K562 (cell line): ENCODE results near the gene PARD6A. TPM values are rescaled to one million over a fixed set of nuclear protein-coding genes. Genes with fewer than 3 reads are reported as not detected.
A peak's percentile ranks its signal among the peaks of the same experiment; 100 is the strongest.

Source experiments
- ETV6 ChIP-seq, 3 experiments: fragments of 150-350 bp in 1 of 3; sonication (generic) in 1 of 3; formaldehyde crosslinking in 1 of 3; IDR thresholded peaks; 2 replicates each; pipeline versions ENCODE4 v1.6.1 to v1.8.0; 2014 to 2022; ENCODE audit warnings: borderline replicate concordance in 2 of 3, low read depth in 2 of 3, antibody characterized with exemption in 1 of 3, low read length in 1 of 3, mild to moderate bottlenecking in 1 of 3, missing genetic modification reagents in 1 of 3
- MYBL2 ChIP-seq, 2 experiments: fragments of 450-650 bp in 1 of 2; sonication (generic) in 1 of 2; formaldehyde crosslinking in 1 of 2; IDR thresholded peaks; 2 replicates each; pipeline versions ENCODE4 v1.6.1 to v1.8.1; 2017 to 2022; ENCODE audit warnings: borderline replicate concordance in 1 of 2, inconsistent platforms in 1 of 2, low read depth in 1 of 2, mild to moderate bottlenecking in 1 of 2, missing genetic modification reagents in 1 of 2, moderate library complexity in 1 of 2
- NFIX ChIP-seq: fragments of 250-450 bp; sonication (Bioruptor Pico); IDR thresholded peaks from 2 replicates; pipeline ENCODE4 v1.4.0; 2020; ENCODE audit warnings: low read depth, mild to moderate bottlenecking, moderate library complexity
- PATZ1 ChIP-seq: fragments of 250-450 bp; sonication (Bioruptor Pico); IDR thresholded peaks from 2 replicates; pipeline ENCODE4 v1.5.0; 2020; ENCODE audit warnings: mild to moderate bottlenecking, borderline replicate concordance
- POLR3A ChIP-seq: IDR thresholded peaks from 2 replicates; pipeline ENCODE4 v1.6.1; 2011; ENCODE audit warnings: borderline replicate concordance, mild to moderate bottlenecking, moderate library complexity; ENCODE audit not compliant: insufficient read length, insufficient read depth; ENCODE audit errors: extremely low read depth
- RCOR1 ChIP-seq, 2 experiments: IDR thresholded peaks; 2 replicates each; pipeline ENCODE4 v1.6.1; 2012; ENCODE audit warnings: low read depth in 2 of 2, low read length in 2 of 2, borderline replicate concordance in 1 of 2, improper control_type of control experiment in 1 of 2
- RHOXF2B ChIP-seq: fragments of 250-450 bp; sonication (Bioruptor Pico); conservative IDR thresholded peaks from 2 replicates; pipeline ENCODE4 v1.5.1; 2021
- SIX5 ChIP-seq, 2 experiments: IDR thresholded peaks; 2 replicates each; pipeline ENCODE4 v1.6.1; 2011; ENCODE audit warnings: low read length in 2 of 2, borderline replicate concordance in 1 of 2, low read depth in 1 of 2, mild to moderate bottlenecking in 1 of 2, moderate library complexity in 1 of 2; ENCODE audit not compliant: insufficient read depth in 1 of 2
- ZBTB11 ChIP-seq, 3 experiments: fragments of 200-800 bp in 1 of 3; fragments of 250-450 bp in 1 of 3; fragments of 450-650 bp in 1 of 3; sonication (Bioruptor Pico) in 1 of 3; sonication (Bioruptor generic) in 1 of 3; formaldehyde crosslinking in 1 of 3; IDR thresholded peaks; 2 replicates each; pipeline versions ENCODE4 v1.6.1 to v1.8.0; 2016 to 2022; ENCODE audit warnings: mild to moderate bottlenecking in 2 of 3, missing genetic modification characterization in 2 of 3, missing compliant biosample characterization in 1 of 3, moderate library complexity in 1 of 3
- ZNF184 ChIP-seq: sonication (generic); formaldehyde crosslinking; IDR thresholded peaks from 2 replicates; pipeline ENCODE4 v1.5.0; 2020; ENCODE audit warnings: missing genetic modification reagents
- polyA plus RNA-seq, 8 experiments: library from polyadenylated mRNA; depleted of rRNA in 4 of 8; stranded (reverse) in 5 of 8; unstranded in 3 of 8; fragments of >200 nt; fragmentation: Nextera tagmentation in 2 of 8; fragmentation: Illumina TruSeq in 1 of 8; extraction: Ambion mirVana in 2 of 8; extraction: Trizol in 1 of 8; gene quantifications; 2 replicates each; pipeline versions ENCODE4 v1.2.1 to v1.2.3, GENCODE V29; 2011 to 2014; ENCODE audit warnings: inconsistent platforms in 1 of 8, missing spikeins in 1 of 8
- total RNA-seq, 7 experiments: library from RNA; depleted of rRNA in 6 of 7; stranded (reverse); fragments of >200 nt in 6 of 7; fragmentation: Illumina TruSeq in 2 of 7; extraction: Trizol in 2 of 7; gene quantifications; 2 replicates each; pipeline versions ENCODE4 v1.2.1 to v1.2.3, GENCODE V29; 2011 to 2021; ENCODE audit warnings: low replicate concordance in 1 of 7
- TF ChIP-seq, protein P1 (sequence below): fragments of 450-650 bp; IDR thresholded peaks from 2 replicates; pipeline ENCODE4 v1.7.0; 2016; ENCODE audit warnings: borderline replicate concordance
- TF ChIP-seq, protein P2 (sequence below): fragments of 250-450 bp; sonication (Bioruptor Pico); IDR thresholded peaks from 2 replicates; pipeline ENCODE4 v1.5.0; 2021
- TF ChIP-seq, protein P3 (sequence below): fragments of 450-650 bp; IDR thresholded peaks from 2 replicates; pipeline ENCODE4 v1.6.1; 2016; ENCODE audit warnings: mild to moderate bottlenecking

PARD6A gene
- total and polyA plus RNA-seq, 9 of the 15 experiments (the other 6 are each of a cell fraction or from before 2014, with no cell fraction given): 0.04 to 2.0 (median 0.44) TPM

- TF ChIP-seq PATZ1 (CRISPR knock-in tag): no peak
- TF ChIP-seq ETV6 (IDR thresholded peaks at IDR 0.05; ENCODE audit: borderline replicate concordance in 1 of 2, low read depth in 2 of 2, low read length in 1 of 2): no peak
- no peak for TF ChIP-seq ETV6 (CRISPR knock-in tag; IDR thresholded peaks at IDR 0.05; ENCODE audit: borderline replicate concordance)
- no peak for TF ChIP-seq SIX5 (IDR thresholded peaks at IDR 0.05; ENCODE audit: borderline replicate concordance in 1 of 2, insufficient read depth in 1 of 2, low read depth in 1 of 2, low read length in 2 of 2)
- TF ChIP-seq, protein P1, sequence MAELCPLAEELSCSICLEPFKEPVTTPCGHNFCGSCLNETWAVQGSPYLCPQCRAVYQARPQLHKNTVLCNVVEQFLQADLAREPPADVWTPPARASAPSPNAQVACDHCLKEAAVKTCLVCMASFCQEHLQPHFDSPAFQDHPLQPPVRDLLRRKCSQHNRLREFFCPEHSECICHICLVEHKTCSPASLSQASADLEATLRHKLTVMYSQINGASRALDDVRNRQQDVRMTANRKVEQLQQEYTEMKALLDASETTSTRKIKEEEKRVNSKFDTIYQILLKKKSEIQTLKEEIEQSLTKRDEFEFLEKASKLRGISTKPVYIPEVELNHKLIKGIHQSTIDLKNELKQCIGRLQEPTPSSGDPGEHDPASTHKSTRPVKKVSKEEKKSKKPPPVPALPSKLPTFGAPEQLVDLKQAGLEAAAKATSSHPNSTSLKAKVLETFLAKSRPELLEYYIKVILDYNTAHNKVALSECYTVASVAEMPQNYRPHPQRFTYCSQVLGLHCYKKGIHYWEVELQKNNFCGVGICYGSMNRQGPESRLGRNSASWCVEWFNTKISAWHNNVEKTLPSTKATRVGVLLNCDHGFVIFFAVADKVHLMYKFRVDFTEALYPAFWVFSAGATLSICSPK: no peak
- no peak for TF ChIP-seq NFIX (CRISPR knock-in tag)
- TF ChIP-seq ZBTB11 (CRISPR knock-in tag; IDR thresholded peaks at IDR 0.05): peak in 1 of 3 experiments; percentile 51; a peak in 1 of 6 replicates
- no peak for TF ChIP-seq ZNF184 (CRISPR knock-in tag)
- TF ChIP-seq RHOXF2B: no peak
- no peak for TF ChIP-seq MYBL2 (IDR thresholded peaks at IDR 0.05; ENCODE audit: low read depth)
- TF ChIP-seq MYBL2 (CRISPR knock-in tag; IDR thresholded peaks at IDR 0.05; ENCODE audit: borderline replicate concordance): no peak
- TF ChIP-seq, protein P2, sequence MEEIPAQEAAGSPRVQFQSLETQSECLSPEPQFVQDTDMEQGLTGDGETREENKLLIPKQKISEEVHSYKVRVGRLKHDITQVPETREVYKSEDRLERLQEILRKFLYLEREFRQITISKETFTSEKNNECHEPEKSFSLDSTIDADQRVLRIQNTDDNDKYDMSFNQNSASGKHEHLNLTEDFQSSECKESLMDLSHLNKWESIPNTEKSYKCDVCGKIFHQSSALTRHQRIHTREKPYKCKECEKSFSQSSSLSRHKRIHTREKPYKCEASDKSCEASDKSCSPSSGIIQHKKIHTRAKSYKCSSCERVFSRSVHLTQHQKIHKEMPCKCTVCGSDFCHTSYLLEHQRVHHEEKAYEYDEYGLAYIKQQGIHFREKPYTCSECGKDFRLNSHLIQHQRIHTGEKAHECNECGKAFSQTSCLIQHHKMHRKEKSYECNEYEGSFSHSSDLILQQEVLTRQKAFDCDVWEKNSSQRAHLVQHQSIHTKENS (CRISPR knock-in tag): no peak
- peak in 1 of 2 experiments; percentile 93; a peak in 3 of 4 replicates for TF ChIP-seq RCOR1 (IDR thresholded peaks at IDR 0.05; ENCODE audit: borderline replicate concordance in 1 of 2, low read depth in 2 of 2, low read length in 2 of 2)
- no peak for TF ChIP-seq POLR3A
- TF ChIP-seq, protein P3, sequence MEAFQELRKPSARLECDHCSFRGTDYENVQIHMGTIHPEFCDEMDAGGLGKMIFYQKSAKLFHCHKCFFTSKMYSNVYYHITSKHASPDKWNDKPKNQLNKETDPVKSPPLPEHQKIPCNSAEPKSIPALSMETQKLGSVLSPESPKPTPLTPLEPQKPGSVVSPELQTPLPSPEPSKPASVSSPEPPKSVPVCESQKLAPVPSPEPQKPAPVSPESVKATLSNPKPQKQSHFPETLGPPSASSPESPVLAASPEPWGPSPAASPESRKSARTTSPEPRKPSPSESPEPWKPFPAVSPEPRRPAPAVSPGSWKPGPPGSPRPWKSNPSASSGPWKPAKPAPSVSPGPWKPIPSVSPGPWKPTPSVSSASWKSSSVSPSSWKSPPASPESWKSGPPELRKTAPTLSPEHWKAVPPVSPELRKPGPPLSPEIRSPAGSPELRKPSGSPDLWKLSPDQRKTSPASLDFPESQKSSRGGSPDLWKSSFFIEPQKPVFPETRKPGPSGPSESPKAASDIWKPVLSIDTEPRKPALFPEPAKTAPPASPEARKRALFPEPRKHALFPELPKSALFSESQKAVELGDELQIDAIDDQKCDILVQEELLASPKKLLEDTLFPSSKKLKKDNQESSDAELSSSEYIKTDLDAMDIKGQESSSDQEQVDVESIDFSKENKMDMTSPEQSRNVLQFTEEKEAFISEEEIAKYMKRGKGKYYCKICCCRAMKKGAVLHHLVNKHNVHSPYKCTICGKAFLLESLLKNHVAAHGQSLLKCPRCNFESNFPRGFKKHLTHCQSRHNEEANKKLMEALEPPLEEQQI: no peak
Observed at GRCh38 chr16:67660564-67661028, at the start of gene PARD6A (continued).
